ENCODE measurements around the gene MT1F. TPM values are rescaled to one million over a fixed set of nuclear protein-coding genes. Genes with fewer than 3 reads are reported as not detected.

The MT1F gene
- total and polyA plus RNA-seq, 2 donors (not counting 1 experiment from before 2014, with no cell fraction given): 2.1 to 3.2 TPM

DNA sequence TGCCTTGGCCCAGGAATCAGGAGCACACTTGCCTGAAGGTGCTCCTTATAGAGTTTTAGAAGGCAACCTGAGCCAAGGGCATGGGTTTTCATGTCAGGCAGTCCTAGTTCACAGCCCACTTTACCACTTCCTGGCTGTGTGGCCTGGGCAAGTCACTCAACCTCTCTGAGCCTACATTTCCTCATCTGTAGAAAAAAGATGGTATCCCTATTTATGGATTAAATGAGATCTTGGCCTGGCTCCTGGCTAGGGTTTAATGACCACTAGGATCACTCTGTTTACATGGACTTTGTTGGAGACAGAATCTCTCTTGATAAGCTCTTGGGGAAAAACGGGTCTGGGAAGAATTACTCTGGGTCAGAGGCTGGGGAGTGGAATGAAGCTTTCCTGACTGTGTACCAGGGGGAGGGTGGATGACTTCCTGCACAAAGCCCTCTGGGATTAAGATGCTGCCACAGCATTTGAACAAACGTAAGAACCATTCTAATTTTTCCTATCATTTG, 47.1 kb upstream of the MT1F start:
- Histone ChIP-seq H3K9ac (ENCODE audit: insufficient read depth, low read length) (peak overlapping the region; percentile 80), H3K36me3 (ENCODE audit: control insufficient read depth, insufficient read depth, low read length) (no peaks in the 10 kb centered on the region), H3K4me1 (ENCODE audit: control insufficient read depth, extremely low read depth, insufficient read depth, low read length) (peaks cover 48% of the 10 kb centered on the region), H3K27me3 (ENCODE audit: control insufficient read depth, insufficient read depth, low read length) (no peaks in the 10 kb centered on the region), H3K79me2 (ENCODE audit: control insufficient read depth, insufficient read depth, low read length) (peaks cover 11% of the 10 kb centered on the region), H4K20me1 (ENCODE audit: control insufficient read depth, extremely low read depth, insufficient read depth, low read length) (no peaks in the 10 kb centered on the region), H3K4me2 (ENCODE audit: extremely low read depth, insufficient read depth, low read length) (peak overlapping the region; percentile 90), H3K4me3 (replicated peaks in 1 of 4; ENCODE audit: control extremely low read depth in 1 of 4, insufficient read depth in 1 of 4, low read depth in 3 of 4, low read length in 4 of 4) (peak overlapping the region in 3 of 4 experiments; percentile 38 to 84 (median 81)), H3K9me3 (ENCODE audit: control insufficient read depth, insufficient read depth, low read depth, low read length) (no peaks in the 10 kb centered on the region), H3K27ac (ENCODE audit: insufficient read depth, low read length) (peak overlapping the region; percentile 99), H2AFZ (ENCODE audit: low read length) (no peak overlapping the region)
- peak; percentile 27 to 39 for DNase-seq (ENCODE audit: low read depth in 2 of 2)
- TF ChIP-seq, protein P1, sequence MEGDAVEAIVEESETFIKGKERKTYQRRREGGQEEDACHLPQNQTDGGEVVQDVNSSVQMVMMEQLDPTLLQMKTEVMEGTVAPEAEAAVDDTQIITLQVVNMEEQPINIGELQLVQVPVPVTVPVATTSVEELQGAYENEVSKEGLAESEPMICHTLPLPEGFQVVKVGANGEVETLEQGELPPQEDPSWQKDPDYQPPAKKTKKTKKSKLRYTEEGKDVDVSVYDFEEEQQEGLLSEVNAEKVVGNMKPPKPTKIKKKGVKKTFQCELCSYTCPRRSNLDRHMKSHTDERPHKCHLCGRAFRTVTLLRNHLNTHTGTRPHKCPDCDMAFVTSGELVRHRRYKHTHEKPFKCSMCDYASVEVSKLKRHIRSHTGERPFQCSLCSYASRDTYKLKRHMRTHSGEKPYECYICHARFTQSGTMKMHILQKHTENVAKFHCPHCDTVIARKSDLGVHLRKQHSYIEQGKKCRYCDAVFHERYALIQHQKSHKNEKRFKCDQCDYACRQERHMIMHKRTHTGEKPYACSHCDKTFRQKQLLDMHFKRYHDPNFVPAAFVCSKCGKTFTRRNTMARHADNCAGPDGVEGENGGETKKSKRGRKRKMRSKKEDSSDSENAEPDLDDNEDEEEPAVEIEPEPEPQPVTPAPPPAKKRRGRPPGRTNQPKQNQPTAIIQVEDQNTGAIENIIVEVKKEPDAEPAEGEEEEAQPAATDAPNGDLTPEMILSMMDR (conservative IDR thresholded peaks at IDR 0.05 in 1 of 2, IDR thresholded peaks at IDR 0.05 in 1 of 2; ENCODE audit: low read depth in 1 of 2, low read length in 2 of 2): no peak
- TF ChIP-seq EZH2 (IDR thresholded peaks at IDR 0.05; ENCODE audit: low read length, missing control alignments): no peak

- TF ChIP-seq, protein P1 (conservative IDR thresholded peaks at IDR 0.05 in 1 of 2, IDR thresholded peaks at IDR 0.05 in 1 of 2; ENCODE audit: low read depth in 1 of 2, low read length in 2 of 2): no peak
- TF ChIP-seq EZH2 (IDR thresholded peaks at IDR 0.05; ENCODE audit: low read length, missing control alignments): no peak
- DNase-seq (ENCODE audit: low read depth in 2 of 2): peak; percentile 49 to 74
- H3K9ac ChIP-seq (ENCODE audit: insufficient read depth, low read length): peak overlapping the region; percentile 16
- H3K79me2 ChIP-seq (ENCODE audit: control insufficient read depth, insufficient read depth, low read length): peaks cover 11% of the 10 kb centered on the region
- H3K9me3 ChIP-seq (ENCODE audit: control insufficient read depth, insufficient read depth, low read depth, low read length): no peaks in the 10 kb centered on the region
- no peak overlapping the region for H3K4me3 ChIP-seq (replicated peaks in 1 of 4; ENCODE audit: control extremely low read depth in 1 of 4, insufficient read depth in 1 of 4, low read depth in 3 of 4, low read length in 4 of 4)
- no peaks in the 10 kb centered on the region for H3K36me3 ChIP-seq (ENCODE audit: control insufficient read depth, insufficient read depth, low read length)
- peak overlapping the region; percentile 99 for H3K27ac ChIP-seq (ENCODE audit: insufficient read depth, low read length)
- no peaks in the 10 kb centered on the region for H3K27me3 ChIP-seq (ENCODE audit: control insufficient read depth, insufficient read depth, low read length)
- H4K20me1 ChIP-seq (ENCODE audit: control insufficient read depth, extremely low read depth, insufficient read depth, low read length): no peaks in the 10 kb centered on the region
- H3K4me1 ChIP-seq (ENCODE audit: control insufficient read depth, extremely low read depth, insufficient read depth, low read length): peaks cover 42% of the 10 kb centered on the region
- no peak overlapping the region for H2AFZ ChIP-seq (ENCODE audit: low read length)
- H3K4me2 ChIP-seq (ENCODE audit: extremely low read depth, insufficient read depth, low read length): peak overlapping the region; percentile 20
These were observed 46.4 kb upstream of the MT1F start for GRCh38 chr16:56611281-56611833.

DNA sequence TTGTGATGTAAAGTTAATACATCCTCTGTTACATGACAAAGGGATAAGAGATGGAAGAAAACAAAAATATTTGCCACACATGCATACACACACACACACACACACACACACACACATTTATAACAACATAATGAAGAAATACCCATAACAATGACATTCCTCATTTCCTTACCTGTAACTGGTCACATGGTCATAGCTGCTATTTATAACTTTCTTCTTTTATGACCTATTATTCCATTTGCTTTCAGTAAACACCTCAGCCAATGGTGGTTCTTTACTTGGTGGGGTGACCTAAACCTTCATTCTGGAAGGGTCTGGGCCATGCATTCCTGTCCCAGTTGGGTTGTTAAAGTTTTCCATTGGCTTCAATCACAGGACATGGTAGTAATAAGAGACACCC, 44.1 kb upstream of the MT1F start:
- Histone ChIP-seq H2AFZ (ENCODE audit: low read length) (no peak overlapping the region), H3K9ac (ENCODE audit: insufficient read depth, low read length) (no peak overlapping the region), H3K4me1 (ENCODE audit: control insufficient read depth, extremely low read depth, insufficient read depth, low read length) (peaks cover 36% of the 10 kb centered on the region), H3K79me2 (ENCODE audit: control insufficient read depth, insufficient read depth, low read length) (peaks cover 8% of the 10 kb centered on the region), H3K27ac (ENCODE audit: insufficient read depth, low read length) (no peak overlapping the region), H3K27me3 (ENCODE audit: control insufficient read depth, insufficient read depth, low read length) (no peaks in the 10 kb centered on the region), H3K36me3 (ENCODE audit: control insufficient read depth, insufficient read depth, low read length) (no peaks in the 10 kb centered on the region), H3K9me3 (ENCODE audit: control insufficient read depth, insufficient read depth, low read depth, low read length) (no peaks in the 10 kb centered on the region), H4K20me1 (ENCODE audit: control insufficient read depth, extremely low read depth, insufficient read depth, low read length) (no peaks in the 10 kb centered on the region), H3K4me2 (ENCODE audit: extremely low read depth, insufficient read depth, low read length) (no peak overlapping the region), H3K4me3 (replicated peaks in 1 of 4; ENCODE audit: control extremely low read depth in 1 of 4, insufficient read depth in 1 of 4, low read depth in 3 of 4, low read length in 4 of 4) (no peak overlapping the region)
- DNase-seq (ENCODE audit: low read depth in 2 of 2): no peak
- TF ChIP-seq, protein P1 (conservative IDR thresholded peaks at IDR 0.05 in 1 of 2, IDR thresholded peaks at IDR 0.05 in 1 of 2; ENCODE audit: low read depth in 1 of 2, low read length in 2 of 2): no peak
- TF ChIP-seq EZH2 (IDR thresholded peaks at IDR 0.05; ENCODE audit: low read length, missing control alignments): no peak

Data from fibroblast of lung (primary cell).